ENCODE measurements around the gene RAC3.
A peak's percentile ranks its signal among the peaks of the same experiment; 100 is the strongest.

RAC3 gene

GRCh38 chr17:82063424-82064415, 32.2 kb downstream of the RAC3 start:
- DNase-seq (ENCODE audit: low spot score): no peak
- in situ Hi-C loops (cut with MboI; ENCODE audit: low sequenced_read_pairs, unreplicated experiment): no loop called here
- TF ChIP-seq CTCF (IDR thresholded peaks at IDR 0.05; ENCODE audit: borderline replicate concordance, control extremely low read depth, extremely low read depth, insufficient read depth, missing control alignments): no peak

- in situ Hi-C loops (cut with MboI; ENCODE audit: low sequenced_read_pairs, unreplicated experiment): no loop called here
- no peak for TF ChIP-seq CTCF (IDR thresholded peaks at IDR 0.05; ENCODE audit: borderline replicate concordance, control extremely low read depth, extremely low read depth, insufficient read depth, missing control alignments)
- DNase-seq (ENCODE audit: low spot score): no peak
These were observed 33.1 kb downstream of the RAC3 start for GRCh38 chr17:82064433-82065192.

- in situ Hi-C loops (cut with MboI; ENCODE audit: low sequenced_read_pairs, unreplicated experiment): no loop called here
- no peak for TF ChIP-seq CTCF (IDR thresholded peaks at IDR 0.05; ENCODE audit: borderline replicate concordance, control extremely low read depth, extremely low read depth, insufficient read depth, missing control alignments)
- DNase-seq (ENCODE audit: low spot score): no peak
These were observed 33.7 kb downstream of the RAC3 start for GRCh38 chr17:82065193-82065637.

GRCh38 chr17:82065638-82066303, 34.3 kb downstream of the RAC3 start, which contains the start of gene DUS1L:
DUS1L (minus strand) TSS chr17:82065804; CDS start chr17:82065059, 745 bp downstream.
- in situ Hi-C loops (cut with MboI; ENCODE audit: low sequenced_read_pairs, unreplicated experiment): no loop called here
- no peak for TF ChIP-seq CTCF (IDR thresholded peaks at IDR 0.05; ENCODE audit: borderline replicate concordance, control extremely low read depth, extremely low read depth, insufficient read depth, missing control alignments)
- peak; percentile 95 for DNase-seq (ENCODE audit: low spot score)

- no peak for TF ChIP-seq CTCF (IDR thresholded peaks at IDR 0.05; ENCODE audit: borderline replicate concordance, control extremely low read depth, extremely low read depth, insufficient read depth, missing control alignments)
- in situ Hi-C loops (cut with MboI; ENCODE audit: low sequenced_read_pairs, unreplicated experiment): no loop called here
These were observed 39.1 kb downstream of the RAC3 start for GRCh38 chr17:82070611-82071010.

GRCh38 chr17:82072827-82073226, 41.3 kb downstream of the RAC3 start:
- DNase-seq (ENCODE audit: low spot score): no peak
- in situ Hi-C loops (cut with MboI; ENCODE audit: low sequenced_read_pairs, unreplicated experiment): no loop called here
- TF ChIP-seq CTCF (IDR thresholded peaks at IDR 0.05; ENCODE audit: borderline replicate concordance, control extremely low read depth, extremely low read depth, insufficient read depth, missing control alignments): no peak

More at GRCh38 chr17:82070611-82071010, 39.1 kb downstream of the RAC3 start:
- no peak for DNase-seq (ENCODE audit: low spot score)

All from GM13976 (cell line).